GM18868 (cell line): Measurements from ENCODE around the gene ASPHD2.
A peak's percentile ranks its signal among the peaks of the same experiment; 100 is the strongest.
"Not testable (repeated sequence)": the region's sequence is repeated elsewhere in the genome, so short reads cannot be mapped to it uniquely, and the experiment has no call there.

Experiments
- ATAC-seq: cut with Tn5 transposase; IDR thresholded peaks from one replicate; pipeline ENCODE4 v1.9.1; 2021; ENCODE audit warnings: mild to moderate bottlenecking, moderate library complexity; ENCODE audit not compliant: unreplicated experiment

ASPHD2 gene, protein sequence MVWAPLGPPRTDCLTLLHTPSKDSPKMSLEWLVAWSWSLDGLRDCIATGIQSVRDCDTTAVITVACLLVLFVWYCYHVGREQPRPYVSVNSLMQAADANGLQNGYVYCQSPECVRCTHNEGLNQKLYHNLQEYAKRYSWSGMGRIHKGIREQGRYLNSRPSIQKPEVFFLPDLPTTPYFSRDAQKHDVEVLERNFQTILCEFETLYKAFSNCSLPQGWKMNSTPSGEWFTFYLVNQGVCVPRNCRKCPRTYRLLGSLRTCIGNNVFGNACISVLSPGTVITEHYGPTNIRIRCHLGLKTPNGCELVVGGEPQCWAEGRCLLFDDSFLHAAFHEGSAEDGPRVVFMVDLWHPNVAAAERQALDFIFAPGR

GRCh38 chr22:26428515-26429457, at the start of gene ASPHD2:
TSS of gene ASPHD2 (plus strand) at chr22:26429260. CDS start at chr22:26433616, 4,356 bp downstream.
- ATAC-seq, result peak; percentile 71

DNA sequence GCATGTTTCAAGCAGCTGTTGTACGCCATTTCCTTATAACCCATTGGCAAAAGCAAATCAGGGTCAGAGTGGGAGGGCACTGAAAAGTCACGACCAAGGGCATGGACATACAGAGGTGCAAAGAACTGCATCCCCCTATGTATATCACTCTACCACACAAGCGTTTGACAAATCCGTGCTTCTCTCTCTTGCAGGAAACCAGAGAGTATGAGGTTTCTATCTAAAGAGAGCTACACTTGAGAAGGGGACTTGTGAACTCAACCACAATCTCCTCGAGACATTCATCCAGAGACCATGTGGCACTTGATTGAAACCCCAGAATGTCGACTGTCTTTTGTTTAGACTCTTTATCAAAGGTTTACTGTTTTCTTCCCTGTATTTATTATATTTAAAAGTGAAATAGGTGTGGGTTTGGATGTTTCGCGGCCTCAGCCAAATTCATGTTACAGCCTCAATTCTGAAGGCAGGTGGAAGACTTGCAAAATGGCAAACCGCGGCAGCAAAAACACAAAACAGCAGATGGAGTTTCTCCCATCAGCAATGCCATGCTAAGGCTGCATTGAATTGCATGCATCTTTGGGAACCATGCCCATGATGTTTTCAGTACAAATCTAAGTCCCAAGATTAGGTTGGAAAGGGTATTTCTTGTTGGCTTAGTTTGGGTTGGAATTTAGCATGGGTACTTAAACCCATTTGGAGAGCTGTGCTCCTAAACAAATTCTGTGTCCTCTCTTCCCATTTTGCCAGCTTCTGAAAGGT, 48.8 kb upstream of the ASPHD2 start:
- ATAC-seq, result no peak

DNA sequence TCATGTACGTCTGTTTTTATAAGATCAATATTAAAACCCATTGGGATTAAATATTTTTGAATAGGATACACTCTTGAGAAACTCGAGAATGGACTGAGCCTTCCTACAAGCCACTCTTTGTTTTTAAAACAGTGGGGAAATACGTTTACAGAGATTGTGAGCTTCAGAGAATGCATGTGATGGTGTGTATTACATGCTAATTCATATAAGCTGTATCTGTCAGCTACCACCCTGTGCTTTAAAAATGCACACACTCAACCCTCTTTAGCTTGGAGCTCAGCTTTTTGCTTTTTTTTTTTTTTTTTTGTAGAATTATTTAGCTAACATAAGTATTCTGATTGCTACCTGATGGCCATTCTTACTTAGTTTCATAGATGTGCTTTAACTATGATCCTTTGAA, 46.3 kb upstream of the ASPHD2 start:
- no peak for ATAC-seq

DNA sequence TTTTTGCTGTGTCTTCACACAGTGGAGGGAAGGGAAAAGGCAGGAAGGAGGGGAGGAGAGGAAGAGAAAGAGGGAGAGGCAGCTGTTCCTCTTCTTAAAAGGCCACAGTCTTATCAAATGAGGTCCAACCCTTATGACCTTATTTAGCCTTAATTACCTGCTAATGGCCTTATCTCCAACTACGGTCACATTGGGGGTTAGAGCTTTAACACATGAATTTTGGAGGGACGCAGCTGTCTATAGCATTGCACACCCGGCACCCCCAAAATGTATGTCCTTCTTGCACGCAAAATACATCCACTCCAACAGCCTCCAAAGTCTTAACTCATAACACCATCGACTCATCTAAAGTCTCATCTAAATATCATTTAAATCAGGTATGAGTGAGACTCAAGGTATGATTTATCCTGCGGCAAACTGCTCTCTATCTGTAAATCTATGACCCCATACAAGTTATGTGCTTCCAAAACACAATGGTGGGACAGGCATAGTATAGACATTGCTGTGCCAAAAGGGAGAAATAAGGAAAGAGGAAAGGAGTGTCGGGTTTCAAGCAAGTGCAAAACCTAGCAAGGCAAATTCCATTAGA, 45.0 kb upstream of the ASPHD2 start:
- no peak for ATAC-seq

DNA sequence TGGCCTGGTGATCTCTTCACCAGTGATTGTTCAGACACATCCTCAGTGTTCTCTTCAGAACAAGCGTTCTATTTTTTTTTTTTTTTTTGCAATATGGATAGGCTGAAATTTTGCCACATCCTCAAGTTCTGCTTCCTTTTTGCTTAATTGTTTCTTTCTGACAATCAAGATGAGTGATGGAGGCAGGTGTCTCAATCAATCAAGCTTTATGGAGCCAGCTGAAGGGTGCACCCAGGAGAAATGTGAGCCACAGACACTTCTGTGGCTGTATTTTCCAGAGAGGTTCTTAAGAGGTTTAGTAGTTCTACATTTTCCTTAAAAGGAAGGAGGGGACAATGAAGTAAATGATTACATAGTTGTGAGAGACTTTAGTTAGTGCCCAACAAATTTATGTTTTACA, 43.9 kb upstream of the ASPHD2 start:
- no peak for ATAC-seq

- no peak for ATAC-seq
These were observed 39.9 kb upstream of the ASPHD2 start for GRCh38 chr22:26389125-26389524.

DNA sequence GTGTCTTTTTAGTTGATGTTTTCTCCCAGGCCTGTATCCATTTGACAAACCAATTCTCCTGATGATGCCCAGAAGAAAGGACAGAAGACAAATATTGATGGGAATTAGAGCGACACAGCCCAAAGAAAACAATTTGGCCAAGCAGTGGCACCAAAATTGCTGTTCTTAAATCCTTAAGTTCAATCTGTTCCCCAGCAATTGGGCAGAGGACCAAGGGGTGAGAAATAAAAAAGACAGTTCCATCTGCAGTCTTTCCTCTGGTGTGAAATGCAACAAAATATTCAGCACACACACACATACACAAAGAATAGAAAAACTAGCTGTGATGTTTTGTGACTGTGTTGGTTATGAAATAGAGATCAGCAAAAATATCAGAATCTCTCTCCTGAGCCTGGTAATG, 38.0 kb upstream of the ASPHD2 start:
- ATAC-seq, result no peak

DNA sequence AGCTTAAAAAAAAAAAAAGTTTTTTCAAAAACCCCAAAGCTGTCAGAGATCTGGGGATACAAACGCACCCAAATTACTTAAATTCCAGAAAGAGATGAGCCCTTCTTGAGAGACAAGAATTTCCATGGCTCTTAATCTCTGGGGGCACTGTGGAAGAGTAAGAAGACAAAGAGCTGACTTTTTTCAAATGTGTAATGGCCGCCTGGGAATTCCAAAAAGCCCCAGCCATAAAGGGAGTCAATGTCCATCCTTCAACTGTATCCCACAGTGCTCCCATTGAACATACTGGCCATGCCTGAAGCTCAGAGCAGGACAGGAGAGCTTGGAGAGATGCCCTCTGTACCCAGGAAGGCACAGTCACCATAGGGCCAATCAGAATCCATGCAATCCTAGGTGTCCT, 37.4 kb upstream of the ASPHD2 start:
- no peak for ATAC-seq

DNA sequence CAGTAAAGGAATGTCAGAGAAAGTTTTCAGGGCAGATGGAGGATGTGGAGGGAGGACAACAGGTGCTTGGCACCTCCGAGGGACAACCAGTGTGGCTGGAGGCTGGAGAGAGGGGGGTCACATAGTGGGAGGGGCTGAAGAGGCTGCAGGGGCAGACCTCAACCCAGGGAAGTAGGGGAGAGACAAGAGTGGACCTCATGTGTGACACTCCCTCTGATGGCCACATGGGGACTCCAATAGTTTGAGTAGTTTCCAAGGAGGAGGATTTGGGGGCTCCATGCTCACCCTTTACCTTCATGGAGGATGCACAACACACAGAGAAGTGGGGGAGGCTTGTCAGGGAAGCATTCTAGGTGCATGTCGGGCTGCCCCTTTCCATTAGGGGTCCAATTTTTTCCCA, 35.1 kb upstream of the ASPHD2 start:
- no peak for ATAC-seq

GRCh38 chr22:26394777-26395176, 34.3 kb upstream of the ASPHD2 start:
- ATAC-seq, result no peak

DNA sequence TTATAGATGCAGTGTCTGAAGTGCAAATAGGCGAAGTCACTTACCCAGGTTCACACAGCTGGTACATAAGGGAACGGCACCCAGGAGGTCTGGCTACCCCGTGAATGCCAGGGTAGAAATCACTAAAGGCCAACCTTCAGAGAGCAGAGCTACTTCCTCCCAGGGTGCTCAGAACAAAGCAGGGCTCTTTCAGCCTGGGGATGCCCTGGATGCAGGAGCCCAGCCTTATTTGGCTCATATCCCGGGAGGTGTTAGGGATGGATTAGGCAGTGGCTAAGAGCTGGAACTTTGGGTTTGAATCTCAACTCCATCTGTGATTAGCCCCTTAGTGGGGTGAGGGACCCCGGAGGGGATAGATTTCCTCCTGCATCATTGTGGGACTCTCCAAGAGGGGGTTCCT, 33.1 kb upstream of the ASPHD2 start:
- ATAC-seq, result no peak

GRCh38 chr22:26398741-26399153, 30.3 kb upstream of the ASPHD2 start:
- no peak for ATAC-seq

GRCh38 chr22:26399289-26399688, 29.8 kb upstream of the ASPHD2 start:
- ATAC-seq, result no peak

DNA sequence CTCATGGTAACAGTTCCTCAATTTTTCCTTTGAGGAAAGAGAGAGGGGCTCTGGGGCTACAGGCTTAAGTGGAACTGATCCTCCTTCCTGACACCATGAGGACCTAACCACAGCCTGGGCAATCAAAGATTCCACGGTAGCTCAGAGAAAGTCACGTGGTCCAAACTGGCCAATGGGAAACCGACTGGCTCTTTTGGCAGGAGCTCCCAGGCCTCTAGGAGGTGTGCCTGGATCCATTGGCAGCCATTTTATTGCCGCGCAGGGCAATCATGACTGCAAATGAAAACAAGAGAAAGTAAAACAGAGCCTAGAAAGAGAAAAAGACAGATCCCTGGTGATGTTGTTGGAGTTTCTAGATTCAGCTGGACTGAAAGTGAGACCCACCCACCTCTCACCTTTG, 27.3 kb upstream of the ASPHD2 start:
- no peak for ATAC-seq

- no peak for ATAC-seq
These were observed 24.1 kb upstream of the ASPHD2 start for GRCh38 chr22:26404851-26405421.

DNA sequence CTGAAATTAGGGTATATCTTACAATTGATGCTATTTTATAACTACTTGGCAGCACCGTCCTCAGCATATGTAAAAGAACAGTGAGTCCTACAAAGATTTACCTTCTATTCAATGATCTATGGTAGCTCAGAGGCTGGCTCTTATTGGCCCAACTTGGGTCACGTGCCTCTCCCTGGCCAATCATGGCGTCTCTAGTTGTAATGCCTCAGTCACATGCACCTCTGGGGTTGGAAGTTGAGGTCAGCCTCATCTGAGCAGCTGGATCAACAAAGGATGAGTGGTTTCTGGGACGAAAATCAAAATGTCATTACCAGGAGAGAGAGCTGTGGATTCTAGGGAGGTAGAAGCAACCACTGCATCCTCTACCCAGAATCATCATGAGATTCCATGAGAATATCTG, 22.9 kb upstream of the ASPHD2 start:
- no peak for ATAC-seq

GRCh38 chr22:26408562-26409220, 20.4 kb upstream of the ASPHD2 start:
- ATAC-seq, result not testable (repeated sequence)

GRCh38 chr22:26409719-26410335, 19.2 kb upstream of the ASPHD2 start:
- ATAC-seq, result no peak

- no peak for ATAC-seq
These were observed 18.7 kb upstream of the ASPHD2 start for GRCh38 chr22:26410386-26410785.

DNA sequence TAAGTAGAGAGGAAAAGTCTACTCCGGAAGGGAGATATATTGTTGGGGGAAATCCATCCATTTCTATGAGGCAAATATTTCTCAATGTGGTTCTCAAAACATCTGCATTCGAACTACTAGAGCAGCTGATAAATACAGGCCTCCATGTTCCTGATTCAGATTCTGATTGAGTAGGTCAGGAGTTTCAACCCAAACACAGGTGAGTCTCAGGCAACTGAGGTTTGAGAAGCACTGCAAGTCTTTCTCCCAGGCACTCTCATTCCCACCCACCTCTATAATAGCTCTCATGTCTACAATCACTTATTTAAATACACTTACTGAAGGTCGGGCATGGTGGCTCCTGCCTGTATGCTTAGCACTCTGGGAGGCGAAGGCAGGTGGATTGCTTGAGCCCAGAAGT, 14.7 kb upstream of the ASPHD2 start:
- no peak for ATAC-seq
